Smooth muscle cell (in vitro differentiated cells): ENCODE results near the gene MIA3. TPM values are rescaled to one million over a fixed set of nuclear protein-coding genes. Genes with fewer than 3 reads are reported as not detected.

Source experiments
- DNase-seq: peaks from one replicate; lab custom pipeline; 2025; ENCODE audit not compliant: unreplicated experiment; lab: John Stamatoyannopoulos, UW
- H2AFZ ChIP-seq: fragments of 200-600 bp; sonication (generic); 2 replicates; pipeline ENCODE4 v1.6.0; 2016; ENCODE audit warnings: antibody characterized with exemption, low read depth, mild to moderate bottlenecking
- H3F3A ChIP-seq: fragments of 200-600 bp; sonication (generic); 2 replicates; pipeline ENCODE4 v1.6.0; 2017; ENCODE audit warnings: antibody characterized with exemption, low read depth
- H3K27ac ChIP-seq: fragments of 200-600 bp; sonication (generic); 2 replicates; pipeline ENCODE4 v1.5.1; 2016; ENCODE audit warnings: low read depth, mild to moderate bottlenecking
- H3K27me3 ChIP-seq: fragments of 200-600 bp; sonication (generic); 2 replicates; pipeline ENCODE4 v1.6.1; 2016; ENCODE audit warnings: low read depth, mild to moderate bottlenecking
- H3K36me3 ChIP-seq: fragments of 200-600 bp; sonication (generic); 2 replicates; pipeline ENCODE4 v1.5.1; 2016; ENCODE audit warnings: low read depth
- H3K4me1 ChIP-seq: fragments of 200-600 bp; sonication (generic); 2 replicates; pipeline ENCODE4 v1.5.1; 2016; ENCODE audit warnings: low read depth
- H3K4me2 ChIP-seq: fragments of 200-600 bp; sonication (generic); 2 replicates; pipeline ENCODE4 v1.6.0; 2016; ENCODE audit warnings: mild to moderate bottlenecking
- H3K4me3 ChIP-seq: fragments of 200-600 bp; sonication (generic); 2 replicates; pipeline ENCODE4 v1.5.1; 2016; ENCODE audit warnings: mild to moderate bottlenecking
- H3K79me2 ChIP-seq: fragments of 200-600 bp; sonication (generic); 2 replicates; pipeline ENCODE4 v1.6.0; 2016; ENCODE audit warnings: low read depth, mild to moderate bottlenecking
- H3K9ac ChIP-seq: fragments of 200-600 bp; sonication (generic); 2 replicates; pipeline ENCODE4 v1.6.0; 2016; ENCODE audit warnings: low read depth
- H3K9me3 ChIP-seq: fragments of 200-600 bp; sonication (generic); replicated peaks from 2 replicates; pipeline ENCODE4 v1.5.1; 2016; ENCODE audit warnings: low read depth
- H4K20me1 ChIP-seq: fragments of 200-600 bp; sonication (generic); 2 replicates; pipeline ENCODE4 v1.6.0; 2016; ENCODE audit warnings: low read depth
- CTCF ChIP-seq: fragments of 200-600 bp; sonication (generic); IDR thresholded peaks from 2 replicates; pipeline ENCODE4 v1.5.1; 2017; ENCODE audit warnings: borderline replicate concordance, mild to moderate bottlenecking, antibody characterized with exemption; ENCODE audit not compliant: insufficient read depth, poor library complexity, severe bottlenecking
- WGBS: methylation state at CpG from one replicate; pipeline ENCODE4 v1.1.7; 2016; ENCODE audit warnings: low lambda C conversion rate; 5-methylcytosine and 5-hydroxymethylcytosine counted together
- polyA plus RNA-seq: library from polyadenylated mRNA; unstranded; fragments of >200 nt; fragmentation: Nextera tagmentation; extraction: Ambion mirVana; gene quantifications from 2 replicates; pipeline ENCODE4 v1.2.1, GENCODE V29; 2016
- total RNA-seq: library from RNA; depleted of rRNA; stranded (reverse); fragments of >200 nt; gene quantifications from 2 replicates; pipeline ENCODE4 v1.2.3, GENCODE V29; 2014

The MIA3 gene
- total and polyA plus RNA-seq, 2 experiments from 2014 or later, result 56.8 to 64.0 TPM

GRCh38 chr1:222716393-222716792, 98.5 kb downstream of the MIA3 start:
- Histone ChIP-seq H2AFZ (no peak overlapping the region), H4K20me1 (no peaks in the 10 kb centered on the region), H3K27me3 (no peaks in the 10 kb centered on the region), H3F3A (peaks cover 3% of the 10 kb centered on the region), H3K4me3 (no peak overlapping the region), H3K27ac (no peak overlapping the region), H3K79me2 (peaks cover 14% of the 10 kb centered on the region), H3K4me2 (no peak overlapping the region), H3K36me3 (peaks cover 35% of the 10 kb centered on the region), H3K9ac (no peak overlapping the region), H3K4me1 (no peaks in the 10 kb centered on the region), H3K9me3 (no peaks in the 10 kb centered on the region)
- DNase-seq, result no peak
- no peak for TF ChIP-seq CTCF
- 96% methylated on average over 2 of the region's 2 CpGs for WGBS

Other genes starting within 250 kb of the MIA3 start
- 0.63 TPM in 1 of 2 replicates, not detected in the other for gene HHIPL2, start 70.0 kb upstream of the MIA3 start, total RNA-seq
- gene HHIPL2, start 70.0 kb upstream of the MIA3 start, polyA plus RNA-seq, result 1.1 and 1.3 TPM in 2 replicates
- gene TAF1A, start 28.2 kb upstream of the MIA3 start, total RNA-seq, result 7.4 and 10.6 TPM in 2 replicates
- gene TAF1A, start 28.2 kb upstream of the MIA3 start, polyA plus RNA-seq, result 5.1 and 6.2 TPM in 2 replicates
- gene AIDA, start 94.4 kb downstream of the MIA3 start, total RNA-seq, result 50.9 and 60.9 TPM in 2 replicates
- 33.6 and 40.6 TPM in 2 replicates for gene AIDA, start 94.4 kb downstream of the MIA3 start, polyA plus RNA-seq
- 64.3 and 75.0 TPM in 2 replicates for gene BROX, start 94.5 kb downstream of the MIA3 start, total RNA-seq
- 13.3 and 15.9 TPM in 2 replicates for gene BROX, start 94.5 kb downstream of the MIA3 start, polyA plus RNA-seq
- gene FAM177B, start 119.1 kb downstream of the MIA3 start, total RNA-seq, result not detected in 2 replicates
- not detected in 2 replicates for gene FAM177B, start 119.1 kb downstream of the MIA3 start, polyA plus RNA-seq
- gene DISP1, start 196.9 kb downstream of the MIA3 start, total RNA-seq, result 8.4 and 10.4 TPM in 2 replicates
- 4.5 and 5.6 TPM in 2 replicates for gene DISP1, start 196.9 kb downstream of the MIA3 start, polyA plus RNA-seq